ENCODE measurements around the gene PCNX2.

DNA sequence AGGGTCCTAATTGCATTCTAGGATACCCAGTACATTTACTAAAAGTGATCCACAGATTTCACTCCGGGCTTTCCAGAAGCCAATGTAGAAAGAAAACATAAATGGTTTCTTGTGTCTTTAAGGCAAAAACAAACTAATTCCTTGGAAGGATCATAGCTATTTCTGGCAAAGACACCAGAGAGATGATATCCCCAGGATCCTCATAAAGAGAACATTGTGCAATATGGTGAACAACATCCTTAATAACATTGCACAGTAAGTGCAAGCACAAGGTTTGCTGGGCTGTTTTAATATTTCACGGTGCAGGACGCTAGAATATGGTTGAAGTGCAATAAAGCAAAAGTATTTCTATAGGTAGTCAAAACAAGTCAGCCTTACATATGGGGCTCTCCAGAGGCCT, 262.2 kb downstream of the PCNX2 start:
- TF ChIP-seq ZMYM3 (CRISPR knock-in tag; IDR thresholded peaks at IDR 0.05) (no peak), MYNN (CRISPR knock-in tag; IDR thresholded peaks at IDR 0.05; ENCODE audit: low read depth) (no peak), GATAD2A (CRISPR knock-in tag; IDR thresholded peaks at IDR 0.05) (no peak), EED (CRISPR knock-in tag; IDR thresholded peaks at IDR 0.05) (no peak), NCOA1 (CRISPR knock-in tag; IDR thresholded peaks at IDR 0.05) (no peak), TFDP1 (CRISPR knock-in tag; IDR thresholded peaks at IDR 0.05; ENCODE audit: borderline replicate concordance) (no peak), JUNB (CRISPR knock-in tag; IDR thresholded peaks at IDR 0.05; ENCODE audit: borderline replicate concordance) (no peak), ZNF891 (CRISPR knock-in tag; IDR thresholded peaks at IDR 0.05) (no peak), CREM (IDR thresholded peaks at IDR 0.05) (no peak), CREM (CRISPR knock-in tag; IDR thresholded peaks at IDR 0.05) (no peak), AKAP8 (CRISPR knock-in tag; IDR thresholded peaks at IDR 0.05) (no peak)
- TF ChIP-seq, protein P1, sequence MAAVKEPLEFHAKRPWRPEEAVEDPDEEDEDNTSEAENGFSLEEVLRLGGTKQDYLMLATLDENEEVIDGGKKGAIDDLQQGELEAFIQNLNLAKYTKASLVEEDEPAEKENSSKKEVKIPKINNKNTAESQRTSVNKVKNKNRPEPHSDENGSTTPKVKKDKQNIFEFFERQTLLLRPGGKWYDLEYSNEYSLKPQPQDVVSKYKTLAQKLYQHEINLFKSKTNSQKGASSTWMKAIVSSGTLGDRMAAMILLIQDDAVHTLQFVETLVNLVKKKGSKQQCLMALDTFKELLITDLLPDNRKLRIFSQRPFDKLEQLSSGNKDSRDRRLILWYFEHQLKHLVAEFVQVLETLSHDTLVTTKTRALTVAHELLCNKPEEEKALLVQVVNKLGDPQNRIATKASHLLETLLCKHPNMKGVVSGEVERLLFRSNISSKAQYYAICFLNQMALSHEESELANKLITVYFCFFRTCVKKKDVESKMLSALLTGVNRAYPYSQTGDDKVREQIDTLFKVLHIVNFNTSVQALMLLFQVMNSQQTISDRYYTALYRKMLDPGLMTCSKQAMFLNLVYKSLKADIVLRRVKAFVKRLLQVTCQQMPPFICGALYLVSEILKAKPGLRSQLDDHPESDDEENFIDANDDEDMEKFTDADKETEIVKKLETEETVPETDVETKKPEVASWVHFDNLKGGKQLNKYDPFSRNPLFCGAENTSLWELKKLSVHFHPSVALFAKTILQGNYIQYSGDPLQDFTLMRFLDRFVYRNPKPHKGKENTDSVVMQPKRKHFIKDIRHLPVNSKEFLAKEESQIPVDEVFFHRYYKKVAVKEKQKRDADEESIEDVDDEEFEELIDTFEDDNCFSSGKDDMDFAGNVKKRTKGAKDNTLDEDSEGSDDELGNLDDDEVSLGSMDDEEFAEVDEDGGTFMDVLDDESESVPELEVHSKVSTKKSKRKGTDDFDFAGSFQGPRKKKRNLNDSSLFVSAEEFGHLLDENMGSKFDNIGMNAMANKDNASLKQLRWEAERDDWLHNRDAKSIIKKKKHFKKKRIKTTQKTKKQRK (IDR thresholded peaks at IDR 0.05; ENCODE audit: low read length): no peak
- TF ChIP-seq, protein P2, sequence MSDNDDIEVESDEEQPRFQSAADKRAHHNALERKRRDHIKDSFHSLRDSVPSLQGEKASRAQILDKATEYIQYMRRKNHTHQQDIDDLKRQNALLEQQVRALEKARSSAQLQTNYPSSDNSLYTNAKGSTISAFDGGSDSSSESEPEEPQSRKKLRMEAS (IDR thresholded peaks at IDR 0.05): no peak
- TF ChIP-seq, protein P3, sequence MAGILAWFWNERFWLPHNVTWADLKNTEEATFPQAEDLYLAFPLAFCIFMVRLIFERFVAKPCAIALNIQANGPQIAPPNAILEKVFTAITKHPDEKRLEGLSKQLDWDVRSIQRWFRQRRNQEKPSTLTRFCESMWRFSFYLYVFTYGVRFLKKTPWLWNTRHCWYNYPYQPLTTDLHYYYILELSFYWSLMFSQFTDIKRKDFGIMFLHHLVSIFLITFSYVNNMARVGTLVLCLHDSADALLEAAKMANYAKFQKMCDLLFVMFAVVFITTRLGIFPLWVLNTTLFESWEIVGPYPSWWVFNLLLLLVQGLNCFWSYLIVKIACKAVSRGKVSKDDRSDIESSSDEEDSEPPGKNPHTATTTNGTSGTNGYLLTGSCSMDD (CRISPR knock-in tag; IDR thresholded peaks at IDR 0.05): no peak
